ENCODE measurements around the gene ODAD4. TPM values are rescaled to one million over a fixed set of nuclear protein-coding genes. Genes with fewer than 3 reads are reported as not detected.

The ODAD4 gene
- total RNA-seq, 1 donor from 2014 or later, result 6.3 TPM

- H3K4me3 Mint-ChIP-seq (ENCODE audit: low read depth), result no peak overlapping the region
- H3K27ac Mint-ChIP-seq, result peak overlapping the region; percentile 13
- H3K27me3 Mint-ChIP-seq, result no peaks in the 10 kb centered on the region
- no peak for DNase-seq (ENCODE audit: low spot score, unreplicated experiment)
- TF ChIP-seq, protein P1, sequence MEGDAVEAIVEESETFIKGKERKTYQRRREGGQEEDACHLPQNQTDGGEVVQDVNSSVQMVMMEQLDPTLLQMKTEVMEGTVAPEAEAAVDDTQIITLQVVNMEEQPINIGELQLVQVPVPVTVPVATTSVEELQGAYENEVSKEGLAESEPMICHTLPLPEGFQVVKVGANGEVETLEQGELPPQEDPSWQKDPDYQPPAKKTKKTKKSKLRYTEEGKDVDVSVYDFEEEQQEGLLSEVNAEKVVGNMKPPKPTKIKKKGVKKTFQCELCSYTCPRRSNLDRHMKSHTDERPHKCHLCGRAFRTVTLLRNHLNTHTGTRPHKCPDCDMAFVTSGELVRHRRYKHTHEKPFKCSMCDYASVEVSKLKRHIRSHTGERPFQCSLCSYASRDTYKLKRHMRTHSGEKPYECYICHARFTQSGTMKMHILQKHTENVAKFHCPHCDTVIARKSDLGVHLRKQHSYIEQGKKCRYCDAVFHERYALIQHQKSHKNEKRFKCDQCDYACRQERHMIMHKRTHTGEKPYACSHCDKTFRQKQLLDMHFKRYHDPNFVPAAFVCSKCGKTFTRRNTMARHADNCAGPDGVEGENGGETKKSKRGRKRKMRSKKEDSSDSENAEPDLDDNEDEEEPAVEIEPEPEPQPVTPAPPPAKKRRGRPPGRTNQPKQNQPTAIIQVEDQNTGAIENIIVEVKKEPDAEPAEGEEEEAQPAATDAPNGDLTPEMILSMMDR (IDR thresholded peaks at IDR 0.05; ENCODE audit: unreplicated experiment), result no peak
- H3K4me1 Mint-ChIP-seq (ENCODE audit: low read depth), result no peaks in the 10 kb centered on the region
- H3K9me3 Mint-ChIP-seq (ENCODE audit: low read depth), result no peaks in the 10 kb centered on the region
- H3K36me3 Mint-ChIP-seq (ENCODE audit: insufficient read depth), result peaks cover 22% of the 10 kb centered on the region
These were observed 66.4 kb downstream of the ODAD4 start for GRCh38 chr17:41996855-41997164.

DNA sequence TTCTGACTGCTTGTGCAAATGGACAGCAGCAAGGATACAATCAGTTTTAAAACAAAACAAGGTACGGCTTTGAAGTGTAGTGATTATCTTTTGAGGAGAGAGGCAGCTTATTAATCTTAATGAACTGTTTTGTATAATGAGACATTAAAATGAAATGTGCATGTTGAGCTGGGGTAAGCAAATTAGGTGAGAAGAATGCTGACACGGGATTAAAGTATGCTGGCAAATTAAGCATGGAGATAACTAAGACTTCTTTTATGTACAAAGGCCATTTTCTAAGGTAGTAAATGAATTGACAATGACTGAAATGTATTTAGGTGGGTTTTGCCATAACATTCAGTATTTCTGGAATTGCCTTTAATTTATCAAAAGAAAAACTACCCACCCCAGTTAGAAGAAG is 68.1 kb downstream of the ODAD4 start:
- H3K27me3 Mint-ChIP-seq, result no peaks in the 10 kb centered on the region
- no peaks in the 10 kb centered on the region for H3K9me3 Mint-ChIP-seq (ENCODE audit: low read depth)
- no peak overlapping the region for H3K27ac Mint-ChIP-seq
- H3K4me3 Mint-ChIP-seq (ENCODE audit: low read depth), result no peak overlapping the region
- TF ChIP-seq, protein P1 (IDR thresholded peaks at IDR 0.05; ENCODE audit: unreplicated experiment), result no peak
- H3K36me3 Mint-ChIP-seq (ENCODE audit: insufficient read depth), result peaks cover 14% of the 10 kb centered on the region
- peaks cover 6% of the 10 kb centered on the region for H3K4me1 Mint-ChIP-seq (ENCODE audit: low read depth)
- no peak for DNase-seq (ENCODE audit: low spot score, unreplicated experiment)

DNA sequence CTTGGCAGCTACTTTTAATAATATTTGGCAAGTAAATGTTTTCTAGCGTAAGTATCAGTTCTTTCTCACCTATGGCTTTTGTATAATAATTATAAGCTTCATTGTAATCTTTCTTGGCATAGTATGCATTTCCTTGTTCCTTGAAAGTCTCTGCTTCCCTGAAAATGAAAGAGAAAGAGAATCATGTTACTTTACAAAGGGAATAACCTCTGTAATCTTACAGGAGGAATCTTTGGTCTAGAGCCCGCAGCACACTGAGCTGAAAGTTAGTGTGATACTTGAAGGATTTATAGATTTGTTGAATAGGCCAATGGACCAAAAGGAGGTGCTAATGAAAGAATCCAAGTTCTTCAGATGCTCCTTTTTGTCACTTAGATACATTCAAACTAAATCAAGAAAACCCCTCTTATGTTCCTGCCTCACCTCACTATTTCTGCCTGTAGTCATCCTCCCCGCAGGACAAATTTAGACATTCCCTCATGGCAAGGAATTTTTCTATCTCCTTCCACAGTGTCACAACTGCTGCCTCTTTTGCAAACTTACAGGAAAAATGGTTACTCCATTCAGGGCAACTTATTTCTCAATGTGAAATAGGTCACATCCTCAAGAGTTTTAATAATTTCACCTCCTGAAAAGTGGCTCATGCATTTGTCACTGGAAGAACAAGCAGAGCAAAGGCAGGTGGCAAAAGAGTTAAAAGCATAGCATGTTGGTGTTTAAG is 70.2 kb downstream of the ODAD4 start:
- DNase-seq (ENCODE audit: low spot score, unreplicated experiment), result no peak
- TF ChIP-seq, protein P1 (IDR thresholded peaks at IDR 0.05; ENCODE audit: unreplicated experiment), result no peak
- no peaks in the 10 kb centered on the region for H3K27me3 Mint-ChIP-seq
- H3K4me3 Mint-ChIP-seq (ENCODE audit: low read depth), result no peak overlapping the region
- peaks cover 10% of the 10 kb centered on the region for H3K36me3 Mint-ChIP-seq (ENCODE audit: insufficient read depth)
- H3K9me3 Mint-ChIP-seq (ENCODE audit: low read depth), result no peaks in the 10 kb centered on the region
- peaks cover 6% of the 10 kb centered on the region for H3K4me1 Mint-ChIP-seq (ENCODE audit: low read depth)
- H3K27ac Mint-ChIP-seq, result no peak overlapping the region

DNA sequence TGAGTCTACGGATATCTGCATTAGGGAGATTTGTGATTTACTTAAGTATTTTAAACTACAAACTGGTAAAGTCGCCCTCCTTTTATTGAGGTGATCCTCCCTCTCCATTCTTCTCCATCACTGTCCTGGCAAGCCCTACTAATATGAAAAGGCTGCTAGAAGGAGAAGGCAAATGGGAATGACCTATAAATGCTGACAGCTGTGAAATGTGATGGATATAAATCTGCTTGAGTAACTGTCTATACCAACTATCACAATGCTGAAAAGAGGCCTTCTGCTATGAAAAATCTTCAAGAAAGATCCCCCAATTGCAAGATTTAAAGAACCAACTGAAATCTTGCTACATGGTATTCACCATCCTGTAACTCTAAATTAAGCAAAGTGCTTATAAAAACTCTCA is 71.3 kb downstream of the ODAD4 start:
- Mint-ChIP-seq H3K27me3 (no peaks in the 10 kb centered on the region), H3K4me1 (ENCODE audit: low read depth) (peaks cover 6% of the 10 kb centered on the region), H3K4me3 (ENCODE audit: low read depth) (no peak overlapping the region), H3K9me3 (ENCODE audit: low read depth) (no peaks in the 10 kb centered on the region), H3K27ac (no peak overlapping the region), H3K36me3 (ENCODE audit: insufficient read depth) (peaks cover 5% of the 10 kb centered on the region)
- TF ChIP-seq, protein P1 (IDR thresholded peaks at IDR 0.05; ENCODE audit: unreplicated experiment), result no peak
- DNase-seq (ENCODE audit: low spot score, unreplicated experiment), result no peak

DNA sequence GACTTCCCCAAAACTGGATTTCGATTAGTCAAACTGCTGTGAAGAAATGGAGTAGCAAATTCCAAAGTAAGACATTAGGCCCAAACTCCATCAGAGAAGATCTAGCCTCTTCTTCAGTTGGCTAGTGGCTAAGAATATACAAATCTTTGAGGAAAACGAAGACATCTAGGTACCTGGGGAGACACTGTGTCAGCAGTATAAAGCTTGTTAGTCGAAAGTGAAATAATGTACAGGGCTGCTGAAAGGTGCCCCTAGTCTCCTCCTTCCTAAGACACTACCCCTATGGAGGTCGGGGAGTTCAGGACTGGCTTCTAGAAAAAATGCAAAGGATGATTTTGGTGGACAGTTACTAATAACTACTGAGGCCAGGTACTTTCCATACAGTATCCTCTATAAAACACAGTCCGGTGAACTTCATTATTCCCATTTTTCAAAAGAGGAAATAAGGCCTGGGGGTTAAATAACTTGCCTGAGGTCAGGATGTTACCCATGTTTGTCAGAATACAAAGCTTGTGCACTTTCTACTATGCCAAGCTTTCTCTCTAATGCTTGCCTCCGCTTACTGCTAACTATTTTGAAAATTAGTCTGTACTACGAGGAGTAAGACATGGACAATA is 71.9 kb downstream of the ODAD4 start:
- Mint-ChIP-seq H3K27me3 (no peaks in the 10 kb centered on the region), H3K36me3 (ENCODE audit: insufficient read depth) (peaks cover 5% of the 10 kb centered on the region), H3K4me3 (ENCODE audit: low read depth) (no peak overlapping the region), H3K27ac (no peak overlapping the region), H3K9me3 (ENCODE audit: low read depth) (no peaks in the 10 kb centered on the region), H3K4me1 (ENCODE audit: low read depth) (peaks cover 6% of the 10 kb centered on the region)
- TF ChIP-seq, protein P1 (IDR thresholded peaks at IDR 0.05; ENCODE audit: unreplicated experiment), result no peak
- no peak for DNase-seq (ENCODE audit: low spot score, unreplicated experiment)
